B cell (primary cell): ENCODE results near the gene PARVB. TPM values are rescaled to one million over a fixed set of nuclear protein-coding genes. Genes with fewer than 3 reads are reported as not detected.

Experiments used
- ATAC-seq: fragments of 200-7000 bp; cut with Tn5 transposase; one replicate; pipeline ENCODE4 v1.10.0; 2021; ENCODE audit warnings: low read depth, mild to moderate bottlenecking, moderate number of reproducible peaks, moderate library complexity
- CTCF ChIA-PET: fragments of 350-600 bp; sonication (Branson Sonifier 250); formaldehyde crosslinking; loops from one replicate; lab custom pipeline; 2021; ENCODE audit warnings: antibody characterized with exemption, inconsistent platforms; lab: Charles Lee
- POLR2A ChIA-PET: fragments of 350-600 bp; sonication (Branson Sonifier 250); formaldehyde crosslinking; loops from one replicate; lab custom pipeline; 2021; ENCODE audit warnings: antibody characterized with exemption; lab: Charles Lee
- DNase-seq: peaks from one replicate; pipeline ENCODE4 v3.0.0; 2013
- H2AFZ ChIP-seq: 2 replicates; pipeline ENCODE4 v1.6.1; 2012; ENCODE audit warnings: mild to moderate bottlenecking, low read depth, low read length; ENCODE audit not compliant: insufficient read depth, poor library complexity, severe bottlenecking
- H3K27ac ChIP-seq, 2 donors: 1 replicate in 1 of 2; 2 replicates in 1 of 2; pipeline ENCODE4 v1.5.1; 2012 to 2013; ENCODE audit warnings: low read length in 2 of 2, mild to moderate bottlenecking in 2 of 2, moderate library complexity in 1 of 2
- H3K27me3 ChIP-seq, 4 experiments: fragments of 200-600 bp in 1 of 4; sonication (generic) in 1 of 4; replicated peaks in 1 of 4; 1 replicate in 2 of 4; 2 replicates in 2 of 4; pipeline versions ENCODE4 v1.6.1 to v1.7.0; 2013 to 2016; ENCODE audit warnings: low read length in 3 of 4, mild to moderate bottlenecking in 2 of 4, mixed read lengths in 1 of 4, moderate library complexity in 1 of 4; ENCODE audit not compliant: insufficient read depth in 4 of 4, control insufficient read depth in 3 of 4; ENCODE audit errors: control extremely low read depth in 1 of 4
- H3K36me3 ChIP-seq, 2 experiments: replicated peaks in 1 of 2; 1 replicate in 1 of 2; 2 replicates in 1 of 2; pipeline versions ENCODE4 v1.6.1 to v1.7.1; 2013; ENCODE audit warnings: low read length in 1 of 2; ENCODE audit not compliant: insufficient read depth in 2 of 2, control insufficient read depth in 1 of 2; ENCODE audit errors: control extremely low read depth in 1 of 2, extremely low read depth in 1 of 2
- H3K4me1 ChIP-seq, 2 donors: fragments of 200-600 bp in 1 of 2; sonication (generic) in 1 of 2; 1 replicate in 1 of 2; 2 replicates in 1 of 2; pipeline versions ENCODE4 v1.5.1 to v1.6.1; 2013 to 2017; ENCODE audit warnings: low read length in 2 of 2; ENCODE audit not compliant: control insufficient read depth in 2 of 2, insufficient read depth in 2 of 2
- H3K4me2 ChIP-seq: replicated peaks from 2 replicates; pipeline ENCODE3; 2012; ENCODE audit warnings: mild to moderate bottlenecking, low read depth, low read length; ENCODE audit not compliant: poor library complexity, severe bottlenecking
- H3K4me3 ChIP-seq, 5 experiments: fragments of 200-600 bp in 1 of 5; sonication (generic) in 1 of 5; 1 replicate in 3 of 5; 2 replicates in 2 of 5; pipeline versions ENCODE4 v1.5.1 to v1.7.0; 2011 to 2016; ENCODE audit warnings: low read length in 4 of 5, mild to moderate bottlenecking in 4 of 5, low read depth in 2 of 5, control low read depth in 1 of 5, moderate library complexity in 1 of 5; ENCODE audit not compliant: insufficient read depth in 1 of 5; ENCODE audit errors: control extremely low read depth in 1 of 5, extremely low read depth in 1 of 5
- H3K79me2 ChIP-seq: fragments of 200-600 bp; sonication (generic); one replicate; pipeline ENCODE4 v1.6.0; 2016; ENCODE audit warnings: low read length; ENCODE audit not compliant: control insufficient read depth, insufficient read depth
- H3K9ac ChIP-seq: fragments of 200-600 bp; sonication (generic); 2 replicates; pipeline ENCODE4 v1.6.1; 2017; ENCODE audit warnings: mild to moderate bottlenecking, low read length, moderate library complexity
- H3K9me3 ChIP-seq, 3 donors: one replicate each; pipeline versions ENCODE4 v1.6.1 to v1.7.1; 2013; ENCODE audit warnings: low read length in 2 of 3; ENCODE audit not compliant: control insufficient read depth in 2 of 3, insufficient read depth in 1 of 3; ENCODE audit errors: control extremely low read depth in 1 of 3
- H4K20me1 ChIP-seq: 2 replicates; pipeline ENCODE4 v1.6.0; 2012; ENCODE audit warnings: mild to moderate bottlenecking, low read length; ENCODE audit not compliant: insufficient read depth, control insufficient read depth, poor library complexity, severe bottlenecking
- H3K27ac Mint-ChIP-seq: one replicate; pipeline ENCODE4 v1.8.0; 2021; ENCODE audit warnings: mixed read lengths
- H3K27me3 Mint-ChIP-seq: one replicate; pipeline ENCODE4 v1.8.0; 2021; ENCODE audit warnings: mixed read lengths
- H3K4me1 Mint-ChIP-seq: one replicate; pipeline ENCODE4 v1.8.0; 2021; ENCODE audit warnings: mixed read lengths
- H3K4me3 Mint-ChIP-seq: one replicate; pipeline ENCODE4 v1.8.0; 2021; ENCODE audit warnings: mixed read lengths
- H3K9me3 Mint-ChIP-seq: one replicate; pipeline ENCODE4 v1.8.0; 2022; ENCODE audit warnings: mixed read lengths; ENCODE audit not compliant: insufficient read depth
- CTCF ChIP-seq: fragments of 200-600 bp; IDR thresholded peaks from one replicate; pipeline ENCODE4 v1.8.0; 2022; ENCODE audit warnings: antibody characterized with exemption, mild to moderate bottlenecking
- EZH2 ChIP-seq: IDR thresholded peaks from 2 replicates; pipeline ENCODE4 v1.6.1; 2012; ENCODE audit warnings: borderline replicate concordance, low read depth, mild to moderate bottlenecking, moderate library complexity, low read length; ENCODE audit not compliant: insufficient read depth, poor library complexity, severe bottlenecking
- WGBS: methylation state at CpG from one replicate; pipeline ENCODE4 v1.1.5; 2013; ENCODE audit warnings: missing lambda C conversion rate; ENCODE audit not compliant: insufficient coverage; 5-methylcytosine and 5-hydroxymethylcytosine counted together
- intact Hi-C: fragments of 100-400 bp; cut with micrococcal nuclease; formaldehyde crosslinking; loops from one replicate; pipeline ENCODE4 v1.10.0; 2022
- polyA minus RNA-seq: library from RNA; depleted of rRNA, polyadenylated mRNA; stranded (reverse); fragments of >200 nt; gene quantifications from 2 replicates; pipeline ENCODE4 v1.2.3, GENCODE V29; 2012
- polyA plus RNA-seq: library from polyadenylated mRNA; depleted of rRNA; stranded (reverse); fragments of >200 nt; gene quantifications from 2 replicates; pipeline ENCODE4 v1.2.3, GENCODE V29; 2012
- total RNA-seq, 2 donors: library from RNA; stranded (reverse); fragments of 120-200 nt in 1 of 2; gene quantifications; 1 replicate in 1 of 2; 2 replicates in 1 of 2; pipeline versions ENCODE4 v1.2.3 to v1.2.4, GENCODE V29; 2013 to 2022

PARVB gene
- 49.4 and 49.8 TPM in 2 replicates for total RNA-seq
- 50.9 TPM for total RNA-seq (2013)
- 33.0 and 48.0 TPM in 2 replicates for polyA plus RNA-seq
- 35.7 and 73.2 TPM in 2 replicates for polyA minus RNA-seq

- POLR2A ChIA-PET = interaction anchor here (1.0 to 1.4 kb wide), 3 partner anchors 25 to 157 kb away, joined by 3 to 4 read pairs (median 3); partner anchors contain the start of gene SAMM50
- Histone ChIP-seq H3K36me3 (no peaks in the 10 kb centered on the region), H3K27me3 (no peaks in the 10 kb centered on the region), H4K20me1 (no peaks in the 10 kb centered on the region), H3K9ac (peak within 1 kb of the TSS; percentile 85), H2AFZ (peak within 1 kb of the TSS; percentile 73), H3K9me3 (no peaks in the 10 kb centered on the region), H3K4me2 (peak within 1 kb of the TSS; percentile 99), H3K4me1 (peaks cover 45 to 57% of the 10 kb centered on the region in 2 donors), H3K4me3 (peak within 1 kb of the TSS; percentile 26 to 75 (median 63)), H3K27ac (peak within 1 kb of the TSS; percentile 99 to 100), H3K79me2 (peaks cover 34% of the 10 kb centered on the region)
- peak within 1 kb of the TSS; percentile 92 for H3K4me3 Mint-ChIP-seq
- TF ChIP-seq CTCF (no peak), EZH2 (no peak)
- H3K9me3 Mint-ChIP-seq = no peaks in the 10 kb centered on the region
- CTCF ChIA-PET = interaction anchor here (1.7 to 2.7 kb wide), 6 partner anchors 18 to 61 kb away, joined by 5 to 17 read pairs (median 8); no protein-coding TSS in a partner anchor
- H3K27me3 Mint-ChIP-seq = no peaks in the 10 kb centered on the region
- peak within 1 kb of the TSS; percentile 97 for H3K27ac Mint-ChIP-seq
- intact Hi-C loops = loop anchor here (2.0 kb wide), 2 partner anchors 70 to 156 kb away; partner anchors contain the start of genes PARVG and SAMM50
- H3K4me1 Mint-ChIP-seq = peaks cover 58% of the 10 kb centered on the region
- ATAC-seq = peak; percentile 1
- whole genome bisulfite sequencing = under 1% methylated on average over 83 of the region's 83 CpGs
- DNase-seq = peak; percentile 67
Measured at GRCh38 chr22:44024288-44024921, at the start of gene PARVB. PARVB (plus strand) TSS chr22:44024302; CDS start chr22:44024340, 38 bp downstream.

GRCh38 chr22:43975041-43975440 lies 49.1 kb upstream of the PARVB start:
- H3K4me2 ChIP-seq = no peak overlapping the region
- H3K36me3 ChIP-seq = peaks cover 0 to 81% of the 10 kb centered on the region in 2 experiments
- Mint-ChIP-seq H3K4me1 (no peaks in the 10 kb centered on the region), H3K4me3 (no peak overlapping the region), H3K9me3 (no peaks in the 10 kb centered on the region), H3K27me3 (no peaks in the 10 kb centered on the region), H3K27ac (no peak overlapping the region)
- peaks cover 5% of the 10 kb centered on the region for H4K20me1 ChIP-seq
- ChIA-PET CTCF (interaction anchor here (0.6 to 0.7 kb wide), 2 partner anchors 436 to 1336 kb away, joined by 3 to 4 read pairs; no protein-coding TSS in a partner anchor), POLR2A (no interaction called here)
- H3K4me1 ChIP-seq = no peaks in the 10 kb centered on the region
- no peak overlapping the region for H3K9ac ChIP-seq
- H3K9me3 ChIP-seq = no peaks in the 10 kb centered on the region
- intact Hi-C loops = no loop called here
- no peak overlapping the region for H3K4me3 ChIP-seq
- no peak overlapping the region for H2AFZ ChIP-seq
- ATAC-seq (no peak), DNase-seq (no peak)
- 80% methylated on average over 2 of the region's 4 CpGs for WGBS
- no peak overlapping the region for H3K27ac ChIP-seq
- no peak for TF ChIP-seq CTCF
- TF ChIP-seq EZH2 = no peak
- H3K27me3 ChIP-seq = no peaks in the 10 kb centered on the region
- peaks cover 4% of the 10 kb centered on the region for H3K79me2 ChIP-seq
